Measurements from ENCODE around the gene THOC7.

Gene THOC7

GRCh38 chr3:63832395-63832794 is 31.2 kb downstream of the THOC7 start:
- no peak for DNase-seq

- DNase-seq = no peak
Measured at GRCh38 chr3:63830526-63830925, 33.1 kb downstream of the THOC7 start.

- DNase-seq = no peak
Measured at GRCh38 chr3:63824309-63824708, 39.3 kb downstream of the THOC7 start.

GRCh38 chr3:63819151-63819398 is 44.5 kb downstream of the THOC7 start, which contains the start of gene C3orf49:
TSS of gene C3orf49 (plus strand) at chr3:63819299. CDS start at chr3:63819472, 173 bp downstream.
- no peak for DNase-seq

GRCh38 chr3:63818282-63819150 is 45.1 kb downstream of the THOC7 start:
- no peak for DNase-seq

GRCh38 chr3:63817225-63817624 is 46.4 kb downstream of the THOC7 start:
- no peak for DNase-seq

GRCh38 chr3:63814237-63814636 is 49.4 kb downstream of the THOC7 start:
- DNase-seq = no peak

- no peak for DNase-seq
Measured at GRCh38 chr3:63809607-63810006, 54.0 kb downstream of the THOC7 start.

GRCh38 chr3:63808633-63809032 is 55.0 kb downstream of the THOC7 start:
- DNase-seq = no peak

- peak; percentile 8 for DNase-seq
Measured at GRCh38 chr3:63807961-63808565, 55.5 kb downstream of the THOC7 start.

- no peak for DNase-seq
Measured at GRCh38 chr3:63803911-63804310, 59.7 kb downstream of the THOC7 start.

- DNase-seq = no peak
Measured at GRCh38 chr3:63800097-63800496, 63.5 kb downstream of the THOC7 start.

- no peak for DNase-seq
Measured at GRCh38 chr3:63798949-63799348, 64.7 kb downstream of the THOC7 start.

- no peak for DNase-seq
Measured at GRCh38 chr3:63798544-63798943, 65.1 kb downstream of the THOC7 start.

- DNase-seq = no peak
Measured at GRCh38 chr3:63795438-63795837, 68.2 kb downstream of the THOC7 start.

GRCh38 chr3:63791974-63792373 is 71.6 kb downstream of the THOC7 start:
- DNase-seq = no peak

Measured in GF-D8 (cell line).